ENCODE results near the gene PLA2G4C.
"Not testable (repeated sequence)": the region's sequence is repeated elsewhere in the genome, so short reads cannot be mapped to it uniquely, and the experiment has no call there.

DNA sequence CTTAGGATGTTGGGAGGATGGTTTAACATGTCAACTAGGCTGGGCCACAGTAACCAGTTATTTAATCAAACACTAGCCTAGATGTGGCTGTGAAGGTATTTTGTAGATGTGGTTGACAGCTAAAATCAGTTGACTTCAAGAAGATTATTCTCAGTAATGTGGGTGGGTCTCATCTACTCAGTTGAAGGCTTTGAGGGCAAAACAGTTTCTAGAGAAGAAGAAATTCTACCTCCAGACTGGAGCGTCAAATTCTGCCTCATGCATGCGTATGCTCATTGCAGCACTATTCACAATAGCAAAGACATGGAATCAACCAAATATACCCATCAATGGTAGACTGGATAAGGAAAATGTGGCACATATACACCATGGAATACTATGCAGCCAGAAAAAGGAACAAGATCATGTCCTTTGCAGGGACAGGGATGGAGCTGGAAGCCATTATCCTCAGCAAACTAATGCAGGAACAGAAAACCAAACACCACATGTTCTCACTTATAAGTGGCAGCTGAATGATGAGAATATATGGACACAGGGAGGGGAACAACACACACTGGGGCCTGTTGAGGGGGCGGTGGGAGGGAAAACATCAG is 40.3 kb downstream of the PLA2G4C start:
- TF ChIP-seq, protein P1, sequence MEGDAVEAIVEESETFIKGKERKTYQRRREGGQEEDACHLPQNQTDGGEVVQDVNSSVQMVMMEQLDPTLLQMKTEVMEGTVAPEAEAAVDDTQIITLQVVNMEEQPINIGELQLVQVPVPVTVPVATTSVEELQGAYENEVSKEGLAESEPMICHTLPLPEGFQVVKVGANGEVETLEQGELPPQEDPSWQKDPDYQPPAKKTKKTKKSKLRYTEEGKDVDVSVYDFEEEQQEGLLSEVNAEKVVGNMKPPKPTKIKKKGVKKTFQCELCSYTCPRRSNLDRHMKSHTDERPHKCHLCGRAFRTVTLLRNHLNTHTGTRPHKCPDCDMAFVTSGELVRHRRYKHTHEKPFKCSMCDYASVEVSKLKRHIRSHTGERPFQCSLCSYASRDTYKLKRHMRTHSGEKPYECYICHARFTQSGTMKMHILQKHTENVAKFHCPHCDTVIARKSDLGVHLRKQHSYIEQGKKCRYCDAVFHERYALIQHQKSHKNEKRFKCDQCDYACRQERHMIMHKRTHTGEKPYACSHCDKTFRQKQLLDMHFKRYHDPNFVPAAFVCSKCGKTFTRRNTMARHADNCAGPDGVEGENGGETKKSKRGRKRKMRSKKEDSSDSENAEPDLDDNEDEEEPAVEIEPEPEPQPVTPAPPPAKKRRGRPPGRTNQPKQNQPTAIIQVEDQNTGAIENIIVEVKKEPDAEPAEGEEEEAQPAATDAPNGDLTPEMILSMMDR (IDR thresholded peaks at IDR 0.05; ENCODE audit: low read length): not testable (repeated sequence)
- not testable (repeated sequence) for TF ChIP-seq EZH2phosphoT487 (IDR thresholded peaks at IDR 0.05; ENCODE audit: low read length); EZH2 (optimal IDR thresholded peaks at IDR 0.05; ENCODE audit: low read depth, low read length)

All from MM.1S (cell line).